Measurements from ENCODE around the gene CCDC192.

Gene CCDC192

GRCh38 chr5:127886081-127886480, 182.9 kb downstream of the CCDC192 start:
- ATAC-seq, result no peak
- TF ChIP-seq GLIS3 (CRISPR knock-in tag; IDR thresholded peaks at IDR 0.05), result no peak
- no peak for TF ChIP-seq ESRRG (CRISPR knock-in tag; IDR thresholded peaks at IDR 0.05)
- no peak for TF ChIP-seq CSDC2 (CRISPR knock-in tag; IDR thresholded peaks at IDR 0.05)
- no peak for TF ChIP-seq SNAI2 (CRISPR knock-in tag; IDR thresholded peaks at IDR 0.05)
- TF ChIP-seq ARNTL (CRISPR knock-in tag; IDR thresholded peaks at IDR 0.05; ENCODE audit: borderline replicate concordance, low read depth), result no peak
- TF ChIP-seq ZNF8 (CRISPR knock-in tag; IDR thresholded peaks at IDR 0.05), result no peak
- TF ChIP-seq ZFP30 (CRISPR knock-in tag; IDR thresholded peaks at IDR 0.05), result no peak
- TF ChIP-seq BACH2 (CRISPR knock-in tag; IDR thresholded peaks at IDR 0.05; ENCODE audit: borderline replicate concordance), result no peak
- TF ChIP-seq CREB5 (CRISPR knock-in tag; IDR thresholded peaks at IDR 0.05; ENCODE audit: low read depth), result no peak
- no peak for TF ChIP-seq POU6F1 (CRISPR knock-in tag; IDR thresholded peaks at IDR 0.05; ENCODE audit: borderline replicate concordance, low read depth)
- TF ChIP-seq ZFP3 (CRISPR knock-in tag; IDR thresholded peaks at IDR 0.05), result no peak
- no peak for TF ChIP-seq ISL1 (CRISPR knock-in tag; IDR thresholded peaks at IDR 0.05)
- no peak for TF ChIP-seq ZC3H10 (CRISPR knock-in tag; IDR thresholded peaks at IDR 0.05)
- TF ChIP-seq TCF4 (CRISPR knock-in tag; IDR thresholded peaks at IDR 0.05; ENCODE audit: borderline replicate concordance), result no peak
- no peak for TF ChIP-seq TOX (CRISPR knock-in tag; IDR thresholded peaks at IDR 0.05; ENCODE audit: borderline replicate concordance)
- TF ChIP-seq OSR1 (CRISPR knock-in tag; IDR thresholded peaks at IDR 0.05), result no peak
- TF ChIP-seq TSHZ2 (CRISPR knock-in tag; IDR thresholded peaks at IDR 0.05), result no peak
- TF ChIP-seq RARB (CRISPR knock-in tag; IDR thresholded peaks at IDR 0.05), result no peak
- TF ChIP-seq ZNF70 (CRISPR knock-in tag; IDR thresholded peaks at IDR 0.05), result no peak
- TF ChIP-seq PATZ1 (CRISPR knock-in tag; IDR thresholded peaks at IDR 0.05; ENCODE audit: borderline replicate concordance), result no peak

GRCh38 chr5:127887282-127887681, 184.1 kb downstream of the CCDC192 start:
- TF ChIP-seq ZFP30 (CRISPR knock-in tag; IDR thresholded peaks at IDR 0.05), result no peak
- TF ChIP-seq RARB (CRISPR knock-in tag; IDR thresholded peaks at IDR 0.05), result no peak
- no peak for TF ChIP-seq TOX (CRISPR knock-in tag; IDR thresholded peaks at IDR 0.05; ENCODE audit: borderline replicate concordance)
- ATAC-seq, result peak; percentile 81

GRCh38 chr5:127891942-127892341, 188.8 kb downstream of the CCDC192 start:
- TF ChIP-seq GLIS3 (CRISPR knock-in tag; IDR thresholded peaks at IDR 0.05) (no peak), ZNF70 (CRISPR knock-in tag; IDR thresholded peaks at IDR 0.05) (no peak), PPARA (CRISPR knock-in tag; IDR thresholded peaks at IDR 0.05; ENCODE audit: borderline replicate concordance) (no peak), ESRRG (CRISPR knock-in tag; IDR thresholded peaks at IDR 0.05) (no peak), PATZ1 (CRISPR knock-in tag; IDR thresholded peaks at IDR 0.05; ENCODE audit: borderline replicate concordance) (no peak), CREB5 (CRISPR knock-in tag; IDR thresholded peaks at IDR 0.05; ENCODE audit: low read depth) (peak; percentile 81; the same call in 1 of the 2 replicates), OSR1 (CRISPR knock-in tag; IDR thresholded peaks at IDR 0.05) (no peak), ZFP3 (CRISPR knock-in tag; IDR thresholded peaks at IDR 0.05) (no peak), BACH2 (CRISPR knock-in tag; IDR thresholded peaks at IDR 0.05; ENCODE audit: borderline replicate concordance) (no peak), CSRNP3 (CRISPR knock-in tag; IDR thresholded peaks at IDR 0.05) (no peak), ISL1 (CRISPR knock-in tag; IDR thresholded peaks at IDR 0.05) (peak; percentile 82)
- peak; percentile 18; the same call in 2 of the 3 replicates for ATAC-seq

Measured in SK-N-SH treated with all-trans-retinoic acid at 6 μM for 48 hours (cell line).